Measurements from ENCODE around the gene VEGFC.

Gene VEGFC

GRCh38 chr4:176762661-176763308 is 29.9 kb downstream of the VEGFC start:
- TF ChIP-seq CTCF (conservative IDR thresholded peaks at IDR 0.05; ENCODE audit: low read depth, low read length), result no peak
- H2AFZ ChIP-seq (ENCODE audit: low read depth), result no peak overlapping the region
- no peaks in the 10 kb centered on the region for H3K79me2 ChIP-seq (ENCODE audit: insufficient read depth, low read depth)
- no peak overlapping the region for H3K27ac ChIP-seq
- no peak overlapping the region for H3K4me2 ChIP-seq
- no peak overlapping the region for H3K9ac ChIP-seq
- H3K36me3 ChIP-seq (ENCODE audit: insufficient read depth), result no peaks in the 10 kb centered on the region
- no peak overlapping the region for H3K4me3 ChIP-seq (IDR thresholded peaks at IDR 0.05; ENCODE audit: insufficient read depth, low read depth, low read length)
- H4K20me1 ChIP-seq (ENCODE audit: insufficient read depth), result no peaks in the 10 kb centered on the region
- no peaks in the 10 kb centered on the region for H3K27me3 ChIP-seq (ENCODE audit: insufficient read depth, low read depth)
- H3K4me1 ChIP-seq (ENCODE audit: low read depth, poor library complexity, severe bottlenecking), result no peaks in the 10 kb centered on the region

- Histone ChIP-seq H3K4me3 (IDR thresholded peaks at IDR 0.05; ENCODE audit: insufficient read depth, low read depth, low read length) (no peak overlapping the region), H3K36me3 (ENCODE audit: insufficient read depth) (no peaks in the 10 kb centered on the region), H3K9ac (no peak overlapping the region), H3K4me1 (ENCODE audit: low read depth, poor library complexity, severe bottlenecking) (no peaks in the 10 kb centered on the region), H3K79me2 (ENCODE audit: insufficient read depth, low read depth) (no peaks in the 10 kb centered on the region), H3K4me2 (no peak overlapping the region), H3K27ac (no peak overlapping the region), H2AFZ (ENCODE audit: low read depth) (no peak overlapping the region), H3K27me3 (ENCODE audit: insufficient read depth, low read depth) (no peaks in the 10 kb centered on the region), H4K20me1 (ENCODE audit: insufficient read depth) (no peaks in the 10 kb centered on the region)
- no peak for TF ChIP-seq CTCF (conservative IDR thresholded peaks at IDR 0.05; ENCODE audit: low read depth, low read length)
These were observed 30.9 kb downstream of the VEGFC start for GRCh38 chr4:176761872-176762271.

- Histone ChIP-seq H3K79me2 (ENCODE audit: insufficient read depth, low read depth) (no peaks in the 10 kb centered on the region), H3K9ac (no peak overlapping the region), H3K4me1 (ENCODE audit: low read depth, poor library complexity, severe bottlenecking) (no peaks in the 10 kb centered on the region), H3K4me2 (no peak overlapping the region), H3K27ac (no peak overlapping the region), H4K20me1 (ENCODE audit: insufficient read depth) (no peaks in the 10 kb centered on the region), H3K27me3 (ENCODE audit: insufficient read depth, low read depth) (no peaks in the 10 kb centered on the region), H3K4me3 (IDR thresholded peaks at IDR 0.05; ENCODE audit: insufficient read depth, low read depth, low read length) (no peak overlapping the region), H3K36me3 (ENCODE audit: insufficient read depth) (no peaks in the 10 kb centered on the region), H2AFZ (ENCODE audit: low read depth) (no peak overlapping the region)
- no peak for TF ChIP-seq CTCF (conservative IDR thresholded peaks at IDR 0.05; ENCODE audit: low read depth, low read length)
These were observed 32.3 kb downstream of the VEGFC start for GRCh38 chr4:176760471-176760870.

- no peak for TF ChIP-seq CTCF (conservative IDR thresholded peaks at IDR 0.05; ENCODE audit: low read depth, low read length)
- Histone ChIP-seq H3K27ac (no peak overlapping the region), H4K20me1 (ENCODE audit: insufficient read depth) (no peaks in the 10 kb centered on the region)
These were observed 34.0 kb downstream of the VEGFC start for GRCh38 chr4:176758731-176759130.

More at GRCh38 chr4:176758731-176759130, 34.0 kb downstream of the VEGFC start:
- Histone ChIP-seq H3K27me3 (ENCODE audit: insufficient read depth, low read depth) (no peaks in the 10 kb centered on the region), H3K36me3 (ENCODE audit: insufficient read depth) (no peaks in the 10 kb centered on the region), H3K79me2 (ENCODE audit: insufficient read depth, low read depth) (no peaks in the 10 kb centered on the region), H3K4me3 (IDR thresholded peaks at IDR 0.05; ENCODE audit: insufficient read depth, low read depth, low read length) (no peak overlapping the region), H3K9ac (no peak overlapping the region), H2AFZ (ENCODE audit: low read depth) (no peak overlapping the region), H3K4me2 (no peak overlapping the region), H3K4me1 (ENCODE audit: low read depth, poor library complexity, severe bottlenecking) (no peaks in the 10 kb centered on the region)
